Activated naive CD4-positive, alpha-beta T cell treated with anti-CD3 and anti-CD28 coated beads, Interleukin-2, amount 10 ng/mL, durations not matched to agents 7 days and 5 days (primary cell): ENCODE measurements around the gene HERC2.
A peak's percentile ranks its signal among the peaks of the same experiment; 100 is the strongest.

Source experiments
- CTCF ChIA-PET: fragments of 350-600 bp; sonication (Branson Sonifier 250); formaldehyde crosslinking; loops from one replicate; lab custom pipeline; 2021; ENCODE audit warnings: antibody characterized with exemption; lab: Charles Lee
- DNase-seq: peaks from one replicate; pipeline ENCODE4 v3.0.0-alpha.2; 2020
- H3K27ac Mint-ChIP-seq: one replicate; pipeline ENCODE4 v1.8.0; 2021; ENCODE audit warnings: mild to moderate bottlenecking, moderate library complexity, mixed read lengths
- H3K27me3 Mint-ChIP-seq: one replicate; pipeline ENCODE4 v1.8.0; 2021; ENCODE audit warnings: mild to moderate bottlenecking, mixed read lengths
- H3K36me3 Mint-ChIP-seq: one replicate; pipeline ENCODE4 v1.8.0; 2021; ENCODE audit warnings: mixed read lengths
- H3K4me1 Mint-ChIP-seq: one replicate; pipeline ENCODE4 v1.8.0; 2021; ENCODE audit warnings: mixed read lengths
- H3K4me3 Mint-ChIP-seq: one replicate; pipeline ENCODE4 v1.8.0; 2021; ENCODE audit warnings: mild to moderate bottlenecking, moderate library complexity, mixed read lengths
- H3K9me3 Mint-ChIP-seq: one replicate; pipeline ENCODE4 v1.8.0; 2021; ENCODE audit warnings: mixed read lengths

Gene HERC2

DNA sequence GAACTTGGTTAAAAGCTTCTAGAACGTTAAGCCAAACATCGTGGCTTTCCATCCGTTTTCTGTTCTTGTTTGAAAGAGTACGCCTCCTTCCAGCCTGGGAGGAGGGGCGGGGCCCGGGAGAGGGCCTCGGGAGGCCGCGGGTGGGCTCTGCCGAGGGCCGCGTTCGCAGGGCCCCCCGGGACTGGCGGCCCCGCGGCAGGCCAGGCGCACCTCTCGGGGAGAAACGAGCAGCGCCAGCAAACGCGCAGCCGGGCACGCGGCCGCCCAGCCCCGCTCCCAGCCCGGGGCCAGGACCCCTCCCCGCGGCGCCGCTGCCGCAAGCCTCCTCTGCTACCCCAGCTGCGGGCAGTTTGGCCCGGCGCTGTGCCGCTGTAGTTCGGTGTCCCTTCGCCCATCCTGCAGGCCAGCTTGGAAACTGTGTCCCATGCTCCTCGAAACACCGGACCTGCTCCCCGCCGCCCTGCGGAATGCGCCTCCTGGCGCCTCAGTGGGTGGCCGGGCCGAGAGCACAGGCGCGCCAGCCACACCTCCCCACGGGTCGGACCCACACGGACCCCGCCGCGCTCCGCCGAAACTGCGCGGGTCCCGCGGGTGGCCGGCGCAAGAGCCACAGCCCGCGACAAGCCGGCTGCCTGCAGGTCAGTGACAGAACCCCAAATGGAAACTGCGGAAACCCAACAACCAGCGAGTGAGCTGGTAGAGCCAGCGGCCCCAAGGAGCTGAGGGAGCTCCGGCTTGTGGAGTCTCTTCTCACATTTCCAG, 225.1 kb downstream of the HERC2 start:
- Mint-ChIP-seq H3K9me3 (no peaks in the 10 kb centered on the region), H3K4me3 (peak overlapping the region; percentile 75), H3K27ac (no peak overlapping the region), H3K27me3 (peaks cover 96% of the 10 kb centered on the region), H3K4me1 (peaks cover 35% of the 10 kb centered on the region), H3K36me3 (peaks cover 4% of the 10 kb centered on the region)
- CTCF ChIA-PET, result no interaction called here
- DNase-seq, result peak; percentile 32

DNA sequence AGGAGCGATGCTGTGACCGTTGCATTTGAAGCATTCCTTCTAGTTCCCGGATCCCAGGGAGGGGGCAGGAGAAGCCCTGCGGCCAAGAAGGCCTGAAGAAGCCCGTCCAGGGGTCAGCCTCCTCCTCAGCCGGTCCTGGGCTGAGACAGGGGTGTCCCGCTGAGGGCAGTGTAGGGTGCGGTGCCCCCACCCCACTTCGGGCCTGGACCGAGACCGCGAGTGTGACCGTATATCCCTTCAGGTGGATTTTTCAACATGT, 225.6 kb downstream of the HERC2 start:
- peaks cover 35% of the 10 kb centered on the region for H3K4me1 Mint-ChIP-seq
- peaks cover 4% of the 10 kb centered on the region for H3K36me3 Mint-ChIP-seq
- DNase-seq, result no peak
- H3K4me3 Mint-ChIP-seq, result peak overlapping the region; percentile 75
- peaks cover 98% of the 10 kb centered on the region for H3K27me3 Mint-ChIP-seq
- H3K27ac Mint-ChIP-seq, result no peak overlapping the region
- H3K9me3 Mint-ChIP-seq, result no peaks in the 10 kb centered on the region
- CTCF ChIA-PET, result no interaction called here

DNA sequence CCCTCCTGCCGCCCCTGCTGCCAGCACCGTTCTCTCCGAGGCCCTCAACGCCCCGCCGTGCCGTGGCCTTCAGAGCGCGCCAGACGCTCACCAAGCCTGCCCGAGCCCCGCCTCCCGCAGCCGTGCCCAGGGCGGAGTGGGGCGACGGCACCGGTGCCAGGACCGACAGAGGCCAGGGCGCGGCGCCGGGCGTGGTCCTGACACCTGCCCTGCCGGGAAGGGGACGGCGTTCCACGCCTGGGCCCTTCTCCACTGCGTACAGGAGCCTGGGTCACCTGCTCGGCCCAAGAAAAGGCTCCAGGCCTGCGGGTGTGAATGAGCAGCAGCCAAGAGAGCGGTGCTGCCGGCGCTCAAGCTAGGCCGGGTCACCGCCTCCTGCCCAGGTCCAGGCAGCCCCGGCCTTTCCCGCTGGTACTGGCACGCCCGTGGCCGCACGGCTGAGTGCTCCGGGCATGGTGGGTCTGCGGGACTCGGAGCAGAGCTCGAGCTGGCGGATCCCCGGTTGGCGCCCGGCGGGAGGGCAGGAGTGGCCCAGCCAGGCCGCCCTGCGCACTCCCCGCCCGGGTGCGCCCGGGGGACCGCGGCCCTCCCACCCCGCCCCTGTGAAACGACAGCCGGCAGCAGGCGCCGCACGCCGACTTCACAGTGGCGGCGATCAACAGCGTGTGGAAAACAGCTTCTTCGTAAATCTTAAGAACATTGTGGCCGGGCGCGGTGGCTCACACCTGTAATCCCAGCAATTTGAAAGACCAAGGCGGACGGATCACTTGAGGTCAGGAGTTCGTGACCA, 227.1 kb downstream of the HERC2 start:
- peak; percentile 35 for DNase-seq
- Mint-ChIP-seq H3K4me1 (peaks cover 34% of the 10 kb centered on the region), H3K9me3 (peaks cover 9% of the 10 kb centered on the region), H3K27me3 (peaks cover 92% of the 10 kb centered on the region), H3K36me3 (peaks cover 12% of the 10 kb centered on the region), H3K4me3 (peak overlapping the region; percentile 75), H3K27ac (no peak overlapping the region)
- CTCF ChIA-PET, result no interaction called here

DNA sequence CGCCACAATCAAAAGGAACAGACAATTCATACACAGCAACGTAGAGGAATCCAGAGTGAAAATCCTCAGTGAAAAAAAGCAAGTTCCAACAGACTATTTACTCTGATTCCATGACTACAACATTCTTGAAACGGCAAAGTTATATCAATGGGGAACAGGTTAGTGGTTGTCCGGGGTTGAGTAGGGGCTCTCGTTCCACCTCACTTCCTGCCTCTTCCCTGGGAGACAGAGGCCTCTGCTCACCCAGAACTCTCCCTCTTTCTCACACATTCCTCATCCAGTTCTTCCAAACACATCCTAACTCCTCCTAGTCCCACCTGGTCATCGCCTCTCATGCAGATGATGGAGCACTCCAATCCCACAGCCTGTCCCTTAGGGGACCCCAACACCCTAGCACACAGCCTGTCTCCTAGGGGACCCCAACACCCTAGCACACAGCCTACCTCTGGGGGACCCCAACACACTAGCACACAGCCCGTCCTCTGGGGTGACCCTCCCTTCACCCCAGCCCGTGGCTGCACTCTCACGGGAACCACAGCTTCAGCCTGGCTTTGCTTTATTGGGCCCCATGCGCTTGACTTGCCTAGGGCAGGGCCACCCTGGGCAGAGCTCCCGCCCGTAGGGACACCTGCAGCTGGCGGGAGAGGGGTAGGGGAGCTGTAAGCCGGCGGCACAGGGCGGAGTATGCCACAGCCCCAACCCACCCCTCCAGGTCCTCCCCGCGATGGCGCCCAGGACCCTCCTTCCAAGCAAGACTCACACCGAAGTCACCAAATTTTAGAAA, 228.0 kb downstream of the HERC2 start:
- CTCF ChIA-PET, result no interaction called here
- H3K27ac Mint-ChIP-seq, result no peak overlapping the region
- peaks cover 10% of the 10 kb centered on the region for H3K36me3 Mint-ChIP-seq
- peaks cover 9% of the 10 kb centered on the region for H3K9me3 Mint-ChIP-seq
- peak; percentile 16 for DNase-seq
- peaks cover 31% of the 10 kb centered on the region for H3K4me1 Mint-ChIP-seq
- H3K27me3 Mint-ChIP-seq, result peaks cover 86% of the 10 kb centered on the region
- H3K4me3 Mint-ChIP-seq, result peak overlapping the region; percentile 10

DNA sequence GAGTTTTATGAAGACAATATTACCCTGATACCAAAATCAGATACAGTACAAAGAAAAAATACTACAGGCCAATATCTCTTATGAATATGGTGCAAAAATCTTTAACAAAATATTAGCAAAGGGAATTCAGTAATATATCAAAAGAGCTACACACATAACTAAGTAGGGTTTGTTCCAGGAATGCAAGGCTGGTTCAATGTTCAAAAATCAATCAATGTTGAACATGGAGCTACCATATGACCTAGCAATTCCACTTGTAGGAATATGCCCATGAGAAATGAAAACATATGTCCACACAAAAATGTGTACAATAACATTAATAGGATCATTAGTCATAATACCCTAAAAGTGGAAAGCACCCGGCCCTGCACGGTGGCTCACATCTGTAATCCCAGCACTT, 230.7 kb downstream of the HERC2 start:
- peaks cover 66% of the 10 kb centered on the region for H3K27me3 Mint-ChIP-seq
- no peak overlapping the region for H3K27ac Mint-ChIP-seq
- no peak for DNase-seq
- peaks cover 9% of the 10 kb centered on the region for H3K9me3 Mint-ChIP-seq
- H3K4me3 Mint-ChIP-seq, result no peak overlapping the region
- H3K36me3 Mint-ChIP-seq, result peaks cover 10% of the 10 kb centered on the region
- peaks cover 29% of the 10 kb centered on the region for H3K4me1 Mint-ChIP-seq
- CTCF ChIA-PET, result no interaction called here

DNA sequence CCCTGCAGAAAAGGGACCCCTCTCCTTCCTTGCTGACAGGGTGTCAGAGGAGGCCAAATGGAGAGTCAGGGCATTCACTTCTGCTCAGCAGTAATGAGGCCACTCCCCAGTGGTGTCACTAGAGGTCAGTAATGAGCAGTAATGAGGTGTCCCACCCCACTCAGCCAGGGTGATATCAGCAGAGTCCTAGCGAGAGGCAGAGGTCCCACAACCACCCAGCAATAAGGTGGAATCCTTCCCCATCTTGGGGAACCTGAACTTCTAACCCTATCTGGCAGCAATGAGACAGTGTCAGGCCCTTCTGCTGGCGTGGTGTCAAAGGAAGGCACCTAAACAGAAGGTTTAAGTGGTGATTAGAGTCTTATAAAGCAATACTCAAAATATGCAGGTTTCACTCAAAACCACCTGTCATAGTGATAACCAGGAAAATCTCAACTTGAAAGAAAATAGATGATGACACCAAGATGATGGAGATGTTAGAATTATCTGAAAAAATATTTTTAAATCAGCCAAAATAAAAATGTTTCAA, 235.7 kb downstream of the HERC2 start:
- peak; percentile 71 for DNase-seq
- H3K4me3 Mint-ChIP-seq, result no peak overlapping the region
- peaks cover 8% of the 10 kb centered on the region for H3K36me3 Mint-ChIP-seq
- H3K27ac Mint-ChIP-seq, result no peak overlapping the region
- peaks cover 9% of the 10 kb centered on the region for H3K9me3 Mint-ChIP-seq
- peaks cover 13% of the 10 kb centered on the region for H3K4me1 Mint-ChIP-seq
- CTCF ChIA-PET, result no interaction called here
- peaks cover 41% of the 10 kb centered on the region for H3K27me3 Mint-ChIP-seq

DNA sequence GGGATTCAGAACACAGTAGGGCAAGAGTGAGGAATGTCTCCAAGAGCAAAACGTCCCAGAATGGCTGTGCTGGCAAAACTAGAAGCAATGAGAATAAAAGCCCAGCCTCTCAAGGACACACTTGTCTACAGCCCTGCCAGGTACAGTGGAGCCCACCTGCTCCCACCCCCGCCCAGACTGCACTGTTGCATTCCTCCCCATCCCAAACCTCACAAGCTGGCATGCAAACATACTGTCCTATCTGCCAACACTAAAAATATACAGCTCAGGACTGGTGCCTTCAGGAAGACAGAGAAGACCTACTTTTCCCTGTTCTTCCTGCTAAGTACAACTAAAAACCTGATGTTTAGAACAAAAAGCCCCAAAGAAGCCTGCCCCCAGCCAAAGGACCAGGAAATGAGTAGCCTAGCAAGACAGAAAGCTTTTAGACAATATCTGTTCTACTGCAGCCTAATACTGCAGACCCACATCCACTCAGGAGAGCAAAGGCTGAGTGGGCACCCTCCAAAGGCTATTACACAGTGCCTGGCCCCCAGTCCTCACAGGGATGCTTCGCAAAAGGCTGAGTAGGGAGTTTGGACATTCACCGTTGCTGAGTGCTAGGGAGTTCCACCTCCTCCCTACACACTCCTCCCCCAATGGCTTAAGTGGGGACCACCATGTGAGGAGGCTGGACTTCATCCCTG, 236.3 kb downstream of the HERC2 start:
- H3K4me3 Mint-ChIP-seq, result no peak overlapping the region
- DNase-seq, result no peak
- peaks cover 13% of the 10 kb centered on the region for H3K4me1 Mint-ChIP-seq
- H3K27me3 Mint-ChIP-seq, result peaks cover 38% of the 10 kb centered on the region
- H3K27ac Mint-ChIP-seq, result no peak overlapping the region
- H3K36me3 Mint-ChIP-seq, result peaks cover 5% of the 10 kb centered on the region
- peaks cover 5% of the 10 kb centered on the region for H3K9me3 Mint-ChIP-seq
- CTCF ChIA-PET, result no interaction called here

DNA sequence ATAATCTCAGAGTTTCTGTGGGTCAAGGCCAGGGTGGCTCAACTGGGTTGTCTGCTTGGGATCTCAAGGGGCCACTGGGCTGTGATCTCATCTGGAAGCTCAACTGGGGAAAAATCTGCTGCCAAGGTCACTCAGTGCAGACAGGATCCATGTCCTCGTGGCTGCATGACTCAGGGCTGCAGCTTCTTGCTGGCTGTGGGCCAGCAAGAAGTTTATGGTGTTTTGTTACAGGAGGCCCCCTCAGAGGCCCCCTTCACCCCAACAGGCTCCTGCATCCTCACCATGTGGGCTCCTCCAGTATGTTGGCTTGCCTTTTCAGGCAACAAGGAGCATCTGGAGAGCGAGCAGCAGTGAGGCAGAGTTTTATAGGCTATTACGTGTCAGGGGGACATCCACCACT, 237.4 kb downstream of the HERC2 start:
- H3K4me1 Mint-ChIP-seq, result peaks cover 13% of the 10 kb centered on the region
- CTCF ChIA-PET, result interaction anchor here (0.5 kb wide), 1 partner anchor 9 kb away, joined by 3 read pairs; no protein-coding TSS in a partner anchor
- no peaks in the 10 kb centered on the region for H3K9me3 Mint-ChIP-seq
- H3K27me3 Mint-ChIP-seq, result peaks cover 39% of the 10 kb centered on the region
- H3K36me3 Mint-ChIP-seq, result no peaks in the 10 kb centered on the region
- DNase-seq, result no peak
- H3K4me3 Mint-ChIP-seq, result no peak overlapping the region
- no peak overlapping the region for H3K27ac Mint-ChIP-seq

DNA sequence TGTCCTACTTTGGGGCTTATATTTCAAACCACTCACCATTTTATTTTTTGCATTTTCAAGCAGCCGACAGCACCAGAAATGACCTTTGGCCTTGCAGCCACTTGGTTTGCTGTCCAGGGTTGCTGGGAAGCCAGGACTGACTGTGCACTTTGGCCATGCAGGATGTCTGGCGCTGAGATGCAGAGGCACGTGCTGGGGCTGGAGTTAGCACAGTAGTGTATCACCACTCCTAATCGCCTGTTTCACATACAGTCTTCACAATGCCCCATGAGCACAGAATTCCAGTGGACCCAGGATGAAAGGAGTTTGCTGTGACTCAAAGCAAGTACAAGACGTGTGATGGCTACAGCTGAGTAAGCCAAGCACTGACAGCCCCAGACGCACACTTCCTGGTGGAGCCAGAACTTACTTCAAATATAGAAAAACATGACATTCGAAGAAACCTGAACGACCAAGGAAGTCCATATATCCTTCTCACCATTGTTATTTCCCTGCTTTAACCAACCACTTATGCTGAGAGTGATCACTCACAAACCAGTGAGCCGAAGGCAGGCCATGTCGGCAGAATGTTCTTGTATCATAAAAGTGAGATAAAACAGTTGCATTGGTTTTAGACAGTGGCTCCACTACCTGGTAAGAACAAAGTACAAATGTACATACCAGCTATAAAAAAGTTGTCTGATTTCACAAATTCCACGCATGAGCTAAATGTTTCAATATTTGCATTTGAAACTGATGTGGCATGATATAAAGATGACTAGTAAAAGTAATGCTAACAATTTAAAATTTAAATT, 238.9 kb downstream of the HERC2 start:
- Mint-ChIP-seq H3K9me3 (no peaks in the 10 kb centered on the region), H3K4me1 (peaks cover 13% of the 10 kb centered on the region), H3K27ac (no peak overlapping the region), H3K36me3 (no peaks in the 10 kb centered on the region), H3K4me3 (no peak overlapping the region), H3K27me3 (peaks cover 33% of the 10 kb centered on the region)
- CTCF ChIA-PET, result no interaction called here
- DNase-seq, result no peak

DNA sequence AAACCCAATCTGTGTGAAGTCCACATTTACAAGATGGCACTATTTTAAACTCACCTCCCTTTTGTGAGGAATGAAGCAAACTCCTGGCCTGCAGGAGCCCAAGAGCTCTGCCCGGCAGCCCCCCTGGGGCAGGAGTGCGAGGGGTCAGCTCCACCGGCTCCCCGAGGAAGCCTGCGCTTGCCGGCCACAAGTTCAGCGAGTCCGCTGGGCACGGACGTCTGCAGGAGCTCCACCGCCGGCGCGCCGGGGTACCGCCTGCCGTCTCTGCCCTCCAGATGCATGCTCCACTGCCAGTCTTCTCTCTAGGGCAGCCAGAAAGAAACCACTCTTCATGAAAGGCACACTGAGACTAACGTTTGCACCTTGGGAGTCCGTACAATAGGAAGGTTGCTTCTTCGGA, 240.4 kb downstream of the HERC2 start:
- Mint-ChIP-seq H3K27ac (no peak overlapping the region), H3K36me3 (no peaks in the 10 kb centered on the region), H3K4me1 (peaks cover 5% of the 10 kb centered on the region), H3K4me3 (no peak overlapping the region), H3K27me3 (peaks cover 34% of the 10 kb centered on the region), H3K9me3 (no peaks in the 10 kb centered on the region)
- CTCF ChIA-PET, result interaction anchor here (0.7 kb wide), 1 partner anchor 200 kb away, joined by 3 read pairs; no protein-coding TSS in a partner anchor
- no peak for DNase-seq

DNA sequence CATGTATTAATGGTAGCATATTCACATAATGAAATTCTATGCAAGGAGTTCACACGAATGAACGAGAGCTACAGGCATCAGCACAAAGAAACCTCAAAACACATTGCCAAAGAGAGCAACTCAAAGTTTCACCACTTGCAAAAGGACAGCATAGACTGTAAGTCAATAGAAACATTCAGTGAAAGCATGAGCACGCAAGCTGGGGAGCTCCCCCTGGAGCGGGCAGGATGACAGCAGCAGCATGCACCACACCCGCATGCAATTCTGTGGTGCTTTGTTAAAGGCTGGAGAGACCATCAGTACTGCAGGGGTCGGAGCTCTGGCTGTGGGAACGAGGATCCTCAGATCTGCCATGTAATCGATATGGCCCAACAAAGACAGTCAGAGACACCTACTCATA, 241.6 kb downstream of the HERC2 start:
- H3K4me3 Mint-ChIP-seq, result no peak overlapping the region
- H3K4me1 Mint-ChIP-seq, result no peaks in the 10 kb centered on the region
- H3K9me3 Mint-ChIP-seq, result no peaks in the 10 kb centered on the region
- H3K27ac Mint-ChIP-seq, result no peak overlapping the region
- peaks cover 24% of the 10 kb centered on the region for H3K27me3 Mint-ChIP-seq
- H3K36me3 Mint-ChIP-seq, result no peaks in the 10 kb centered on the region
- DNase-seq, result no peak
- CTCF ChIA-PET, result no interaction called here

DNA sequence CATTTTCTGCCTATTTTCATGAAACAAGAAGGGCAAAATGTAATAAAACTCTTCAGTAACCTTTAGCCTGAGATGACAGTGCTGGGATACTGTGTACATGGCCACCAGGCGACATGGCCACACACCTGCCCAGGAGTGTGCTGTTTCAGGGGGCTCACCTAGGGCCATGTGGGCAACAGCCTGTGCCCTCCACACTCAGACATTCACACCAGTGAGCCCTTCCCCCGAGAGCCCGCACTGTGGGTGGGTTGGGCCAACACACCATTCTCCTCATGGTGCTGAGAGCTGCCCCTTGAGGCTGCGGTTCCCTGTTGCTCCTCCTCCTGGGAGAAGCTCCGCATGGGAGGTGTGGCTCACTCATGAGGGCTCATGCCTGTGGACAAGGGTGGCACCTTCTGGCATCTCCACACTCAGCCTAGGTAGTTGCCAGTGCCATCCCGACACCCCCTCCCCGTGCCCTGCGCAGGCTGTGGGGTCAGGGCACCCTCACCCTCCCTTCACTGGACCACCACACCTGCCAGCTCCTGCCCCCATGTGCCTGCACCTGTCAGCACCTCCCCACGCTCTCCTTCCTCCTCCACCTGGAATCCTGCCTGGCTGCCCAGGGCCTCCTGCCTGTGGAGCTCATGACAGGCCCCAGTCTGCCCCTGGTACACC, 242.5 kb downstream of the HERC2 start:
- CTCF ChIA-PET, result no interaction called here
- H3K4me1 Mint-ChIP-seq, result no peaks in the 10 kb centered on the region
- no peaks in the 10 kb centered on the region for H3K36me3 Mint-ChIP-seq
- no peak overlapping the region for H3K4me3 Mint-ChIP-seq
- DNase-seq, result no peak
- H3K27me3 Mint-ChIP-seq, result peaks cover 17% of the 10 kb centered on the region
- no peak overlapping the region for H3K27ac Mint-ChIP-seq
- H3K9me3 Mint-ChIP-seq, result no peaks in the 10 kb centered on the region

DNA sequence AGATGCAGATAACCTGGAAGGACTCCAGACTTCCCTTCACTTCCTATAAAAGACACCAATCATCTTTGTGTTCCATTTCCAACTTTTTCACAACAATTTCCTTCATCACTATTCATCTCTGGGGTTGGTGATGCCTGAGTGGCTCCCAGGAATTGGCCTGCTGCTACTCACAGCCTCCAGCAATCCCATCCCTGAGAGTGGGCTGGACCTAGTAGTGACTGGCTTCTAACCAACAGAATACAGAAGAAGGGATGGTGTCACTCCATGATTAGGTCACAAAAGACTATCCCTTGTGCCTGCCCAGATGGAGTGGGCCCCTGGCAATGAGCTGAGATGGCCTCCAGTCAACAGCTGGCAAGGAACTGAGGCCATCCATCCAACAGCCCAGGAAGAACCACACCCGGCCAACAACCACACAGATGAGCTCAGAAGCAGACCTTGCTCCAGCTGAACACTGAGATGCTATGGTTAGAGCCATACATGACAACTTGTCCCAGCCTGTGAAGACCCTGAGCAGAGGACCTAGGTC, 243.7 kb downstream of the HERC2 start:
- H3K27ac Mint-ChIP-seq, result no peak overlapping the region
- H3K36me3 Mint-ChIP-seq, result no peaks in the 10 kb centered on the region
- H3K27me3 Mint-ChIP-seq, result peaks cover 10% of the 10 kb centered on the region
- H3K4me1 Mint-ChIP-seq, result no peaks in the 10 kb centered on the region
- no peak for DNase-seq
- CTCF ChIA-PET, result no interaction called here
- H3K4me3 Mint-ChIP-seq, result no peak overlapping the region
- no peaks in the 10 kb centered on the region for H3K9me3 Mint-ChIP-seq
